ENCODE data around the gene RNF150.

GRCh38 chr4:141132072-141132708 is 1.1 kb downstream of the RNF150 start:
- TF ChIP-seq ZNF274 (IDR thresholded peaks at IDR 0.05; ENCODE audit: low read depth, low read length), result no peak
- no peak for TF ChIP-seq YY1 (IDR thresholded peaks at IDR 0.05; ENCODE audit: insufficient read depth, insufficient read length)
- TF ChIP-seq SUZ12 (IDR thresholded peaks at IDR 0.05; ENCODE audit: extremely low read depth, insufficient read depth, insufficient read length), result peak; percentile 58

All from NT2/D1 (cell line).